A549 (cell line): ENCODE data around the gene ZC3H12D. TPM values are rescaled to one million over a fixed set of nuclear protein-coding genes. Genes with fewer than 3 reads are reported as not detected.

Experiments used
- ATAC-seq, 2 experiments: fragments of 200-7000 bp in 1 of 2; fragments of >200 bp in 1 of 2; cut with Nextera tagmentation in 1 of 2; cut with Tn5 transposase in 1 of 2; 3 replicates each; pipeline versions ENCODE4 v1.8.0 to v1.9.1; 2018 to 2020; ENCODE audit warnings: mild to moderate bottlenecking in 1 of 2, moderate library complexity in 1 of 2
- CTCF ChIA-PET: fragments of 300-600 bp; sonication (Branson Sonifier 250); formaldehyde crosslinking; extraction: SDS; loops from one replicate; lab custom pipeline; 2021; ENCODE audit warnings: antibody characterized with exemption, inconsistent platforms; lab: Yijun Ruan, JAX
- POLR2A ChIA-PET: fragments of 350-600 bp; formaldehyde crosslinking; extraction: SDS; loops from one replicate; lab custom pipeline; 2021; ENCODE audit warnings: antibody characterized with exemption, inconsistent platforms; lab: Yijun Ruan, JAX
- DNase-seq, 2 experiments: peaks; one replicate each; pipeline versions ENCODE4 v3.0.0 to v3.0.0-alpha.2; 2011 to 2016; ENCODE audit warnings: low read depth in 1 of 2, low spot score in 1 of 2
- FAIRE-seq: peaks from 2 replicates; lab custom pipeline; 2011; peaks lifted over from hg19 to GRCh38; lab: Jason Lieb, UNC
- H3K27ac ChIP-seq, 2 experiments: fragments of >200 bp; sonication (Bioruptor Twin); formaldehyde crosslinking; 3 replicates each; pipeline ENCODE4 v1.5.1; 2016 to 2017
- H3K4me1 ChIP-seq: fragments of >200 bp; sonication (Bioruptor Twin); formaldehyde crosslinking; 3 replicates; pipeline ENCODE4 v1.6.1; 2016
- H3K4me2 ChIP-seq: fragments of >200 bp; sonication (Bioruptor Twin); formaldehyde crosslinking; 3 replicates; pipeline ENCODE4 v1.6.1; 2016
- H3K4me3 ChIP-seq: fragments of >200 bp; sonication (Bioruptor Twin); formaldehyde crosslinking; 3 replicates; pipeline ENCODE4 v1.5.1; 2016
- H3K9me3 ChIP-seq: fragments of >200 bp; sonication (Bioruptor Twin); formaldehyde crosslinking; 3 replicates; pipeline ENCODE4 v1.6.1; 2016
- ATOH8 ChIP-seq: fragments of 250-450 bp; sonication (Bioruptor Pico); IDR thresholded peaks from 2 replicates; pipeline ENCODE4 v1.5.0; 2020; ENCODE audit warnings: low read depth, mild to moderate bottlenecking, moderate library complexity
- CBX8 ChIP-seq: fragments of 200-600 bp; sonication (generic); IDR thresholded peaks from 2 replicates; pipeline ENCODE4 v1.6.1; 2016
- CEBPB ChIP-seq, 2 experiments: fragments of >200 bp in 1 of 2; sonication (Bioruptor Twin) in 1 of 2; formaldehyde crosslinking in 1 of 2; IDR thresholded peaks; 2 replicates each; pipeline ENCODE4 v1.6.1; 2012 to 2016
- CHD4 ChIP-seq: fragments of 200-600 bp; sonication (generic); IDR thresholded peaks from 2 replicates; pipeline ENCODE4 v1.6.1; 2016; ENCODE audit warnings: antibody characterized with exemption, mild to moderate bottlenecking, borderline replicate concordance
- ELK1 ChIP-seq: fragments of 150-350 bp; IDR thresholded peaks from 2 replicates; pipeline ENCODE4 v1.6.1; 2014; ENCODE audit warnings: low read depth, mild to moderate bottlenecking, low read length
- EP300 ChIP-seq, 2 experiments: fragments of >200 bp; sonication (Bioruptor Twin); formaldehyde crosslinking; IDR thresholded peaks; 2 replicates in 1 of 2; 3 replicates in 1 of 2; pipeline ENCODE4 v1.6.1; 2016 to 2017
- FOSB ChIP-seq: fragments of 250-450 bp; sonication (Bioruptor Pico); IDR thresholded peaks from 2 replicates; pipeline ENCODE4 v1.5.0; 2020; ENCODE audit warnings: mild to moderate bottlenecking, moderate library complexity
- FOSL2 ChIP-seq, 2 experiments: fragments of 450-650 bp in 1 of 2; fragments of >200 bp in 1 of 2; sonication (Bioruptor Twin) in 1 of 2; formaldehyde crosslinking; IDR thresholded peaks; 2 replicates each; pipeline versions ENCODE4 v1.5.0 to v1.6.1; 2016 to 2020; ENCODE audit warnings: mild to moderate bottlenecking in 1 of 2, moderate library complexity in 1 of 2
- FOXS1 ChIP-seq: fragments of 250-450 bp; sonication (Bioruptor Pico); IDR thresholded peaks from 2 replicates; pipeline ENCODE4 v1.5.0; 2020; ENCODE audit warnings: mild to moderate bottlenecking, moderate library complexity
- HEYL ChIP-seq: fragments of 250-450 bp; sonication (Bioruptor Pico); IDR thresholded peaks from 2 replicates; pipeline ENCODE4 v1.8.0; 2021; ENCODE audit warnings: mild to moderate bottlenecking, moderate library complexity
- HOXA7 ChIP-seq: fragments of 250-450 bp; sonication (Bioruptor Pico); IDR thresholded peaks from 2 replicates; pipeline ENCODE4 v1.5.0; 2020; ENCODE audit warnings: mild to moderate bottlenecking, moderate library complexity
- JUN ChIP-seq, 2 experiments: fragments of >200 bp; sonication (Bioruptor Twin); formaldehyde crosslinking; IDR thresholded peaks; 2 replicates in 1 of 2; 3 replicates in 1 of 2; pipeline ENCODE4 v1.6.1; 2016 to 2017
- MAFK ChIP-seq: fragments of 450-650 bp; IDR thresholded peaks from 2 replicates; pipeline ENCODE4 v1.6.1; 2014; ENCODE audit not compliant: partially characterized antibody
- MYC ChIP-seq: IDR thresholded peaks from 2 replicates; pipeline ENCODE4 v1.6.1; 2012; ENCODE audit warnings: mild to moderate bottlenecking, inconsistent platforms, low read length, improper control_type of control experiment, borderline replicate concordance
- NFE2L2 ChIP-seq: fragments of 150-350 bp; conservative IDR thresholded peaks from 2 replicates; pipeline ENCODE4 v1.6.1; 2014; ENCODE audit warnings: low read length
- POLR2A ChIP-seq: IDR thresholded peaks from 2 replicates; pipeline ENCODE4 v1.6.1; 2012; ENCODE audit warnings: mild to moderate bottlenecking, low read length
- POLR2AphosphoS2 ChIP-seq: conservative IDR thresholded peaks from 2 replicates; pipeline ENCODE4 v1.6.1; 2012; ENCODE audit warnings: low read length, improper control_type of control experiment, inconsistent platforms
- RARB ChIP-seq: fragments of 250-450 bp; sonication (Bioruptor Pico); IDR thresholded peaks from 2 replicates; pipeline ENCODE4 v1.8.0; 2021; ENCODE audit warnings: mild to moderate bottlenecking, moderate library complexity
- RCOR1 ChIP-seq: fragments of 150-350 bp; IDR thresholded peaks from 2 replicates; pipeline ENCODE4 v1.6.1; 2014; ENCODE audit warnings: antibody characterized with exemption, low read length, low read depth
- RNF2 ChIP-seq: fragments of 200-600 bp; sonication (generic); IDR thresholded peaks from 2 replicates; pipeline ENCODE4 v1.6.1; 2016; ENCODE audit warnings: low read depth, mild to moderate bottlenecking, antibody characterized with exemption, moderate library complexity, borderline replicate concordance
- SMC3 ChIP-seq: fragments of >200 bp; sonication (Bioruptor Twin); formaldehyde crosslinking; IDR thresholded peaks from 3 replicates; pipeline ENCODE4 v1.6.1; 2018; ENCODE audit warnings: inconsistent platforms
- SREBF2 ChIP-seq: fragments of 450-650 bp; IDR thresholded peaks from 2 replicates; pipeline ENCODE4 v1.6.1; 2014; ENCODE audit warnings: mild to moderate bottlenecking, moderate library complexity
- TP53 ChIP-seq: fragments of 250-450 bp; sonication (Bioruptor Pico); IDR thresholded peaks from 2 replicates; pipeline ENCODE4 v1.5.0; 2021; ENCODE audit warnings: mild to moderate bottlenecking, moderate library complexity
- ZNF302 ChIP-seq: fragments of 250-450 bp; sonication (Bioruptor Pico); IDR thresholded peaks from 2 replicates; pipeline ENCODE4 v1.9.0; 2021; ENCODE audit warnings: inconsistent platforms, mild to moderate bottlenecking, moderate library complexity
- WGBS: methylation state at CpG from one replicate; pipeline ENCODE4 v1.1.6; 2017; ENCODE audit errors: missing lambda C conversion rate; 5-methylcytosine and 5-hydroxymethylcytosine counted together
- polyA plus RNA-seq, 4 experiments: library from polyadenylated mRNA; depleted of rRNA in 3 of 4; stranded (reverse); fragments of >200 nt; fragmentation: RNase III in 1 of 4; extraction: RNeasy Plus Mini Kit Qiagen cat#74134 plus additional on column Dnase treatment in 1 of 4; gene quantifications; 2 replicates in 3 of 4; 3 replicates in 1 of 4; pipeline ENCODE4 v1.2.3, GENCODE V29; 2011 to 2017
- TF ChIP-seq, protein P1 (sequence below): IDR thresholded peaks from 2 replicates; pipeline ENCODE4 v1.6.1; 2012; ENCODE audit warnings: low read depth, borderline replicate concordance
- TF ChIP-seq, protein P2 (sequence below): IDR thresholded peaks from 2 replicates; pipeline ENCODE4 v1.6.1; 2012
- TF ChIP-seq, protein P3 (sequence below): fragments of >200 bp; sonication (Bioruptor Twin); formaldehyde crosslinking; IDR thresholded peaks from 2 replicates; pipeline ENCODE4 v1.6.1; 2016

ZC3H12D gene
- polyA plus RNA-seq, 2 of the 4 experiments (the other 2 are of a cell fraction) = 0.04 to 0.12 TPM

- POLR2A ChIA-PET = no interaction called here
- CTCF ChIA-PET = interaction anchor here (1.8 kb wide), 1 partner anchor 17 kb away, joined by 5 read pairs; no protein-coding TSS in a partner anchor
- TF ChIP-seq CBX8 = no peak
- TF ChIP-seq ATOH8 (CRISPR knock-in tag) = no peak
- TF ChIP-seq SREBF2 = no peak
- TF ChIP-seq HEYL = no peak
- no peak for TF ChIP-seq FOSL2 (IDR thresholded peaks at IDR 0.05)
- no peak for TF ChIP-seq FOSL2 (CRISPR knock-in tag; IDR thresholded peaks at IDR 0.05)
- TF ChIP-seq, protein P1, sequence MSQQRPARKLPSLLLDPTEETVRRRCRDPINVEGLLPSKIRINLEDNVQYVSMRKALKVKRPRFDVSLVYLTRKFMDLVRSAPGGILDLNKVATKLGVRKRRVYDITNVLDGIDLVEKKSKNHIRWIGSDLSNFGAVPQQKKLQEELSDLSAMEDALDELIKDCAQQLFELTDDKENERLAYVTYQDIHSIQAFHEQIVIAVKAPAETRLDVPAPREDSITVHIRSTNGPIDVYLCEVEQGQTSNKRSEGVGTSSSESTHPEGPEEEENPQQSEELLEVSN = no peak
- TF ChIP-seq POLR2A = no peak
- TF ChIP-seq NFE2L2 = no peak
- TF ChIP-seq RCOR1 = no peak
- TF ChIP-seq RNF2 = no peak
- TF ChIP-seq ELK1 = no peak
- no peak for TF ChIP-seq MAFK
- no peak overlapping the region for H3K4me2 ChIP-seq
- H3K9me3 ChIP-seq = no peaks in the 10 kb centered on the region
- FAIRE-seq (no peak), DNase-seq (no peak), ATAC-seq (no peak)
- H3K4me3 ChIP-seq = no peak overlapping the region
- H3K27ac ChIP-seq = no peak overlapping the region
- H3K4me1 ChIP-seq = no peaks in the 10 kb centered on the region
- WGBS = 93% methylated on average over 4 of the region's 4 CpGs
Observed at GRCh38 chr6:149414821-149415220, 70.0 kb downstream of the ZC3H12D start.

- no peak overlapping the region for H3K4me3 ChIP-seq
- H3K4me1 ChIP-seq = no peaks in the 10 kb centered on the region
- ChIA-PET POLR2A (no interaction called here), CTCF (interaction anchor here (1.8 kb wide), 1 partner anchor 18 kb away, joined by 5 read pairs; no protein-coding TSS in a partner anchor)
- no peak for ATAC-seq
- WGBS = 92% methylated on average over 4 of the region's 4 CpGs
- no peaks in the 10 kb centered on the region for H3K9me3 ChIP-seq
- no peak for TF ChIP-seq CEBPB (IDR thresholded peaks at IDR 0.05)
- no peak overlapping the region for H3K4me2 ChIP-seq
- H3K27ac ChIP-seq = no peak overlapping the region
- no peak for DNase-seq
- no peak for FAIRE-seq
Observed at GRCh38 chr6:149414009-149414408, 70.8 kb downstream of the ZC3H12D start.

GRCh38 chr6:149410557-149410956 is 74.3 kb downstream of the ZC3H12D start:
- no peaks in the 10 kb centered on the region for H3K9me3 ChIP-seq
- H3K4me3 ChIP-seq = no peak overlapping the region
- ATAC-seq = no peak
- no peak for FAIRE-seq
- TF ChIP-seq TP53 (CRISPR knock-in tag) = no peak
- no peak for TF ChIP-seq POLR2AphosphoS2
- no peak for TF ChIP-seq MYC
- no peak for TF ChIP-seq RNF2
- no peak for TF ChIP-seq EP300 (IDR thresholded peaks at IDR 0.05)
- TF ChIP-seq, protein P2, sequence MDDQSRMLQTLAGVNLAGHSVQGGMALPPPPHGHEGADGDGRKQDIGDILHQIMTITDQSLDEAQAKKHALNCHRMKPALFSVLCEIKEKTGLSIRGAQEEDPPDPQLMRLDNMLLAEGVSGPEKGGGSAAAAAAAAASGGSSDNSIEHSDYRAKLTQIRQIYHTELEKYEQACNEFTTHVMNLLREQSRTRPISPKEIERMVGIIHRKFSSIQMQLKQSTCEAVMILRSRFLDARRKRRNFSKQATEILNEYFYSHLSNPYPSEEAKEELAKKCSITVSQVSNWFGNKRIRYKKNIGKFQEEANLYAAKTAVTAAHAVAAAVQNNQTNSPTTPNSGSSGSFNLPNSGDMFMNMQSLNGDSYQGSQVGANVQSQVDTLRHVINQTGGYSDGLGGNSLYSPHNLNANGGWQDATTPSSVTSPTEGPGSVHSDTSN = no peak
- TF ChIP-seq HOXA7 = no peak
- no peak for TF ChIP-seq RARB (CRISPR knock-in tag)
- TF ChIP-seq RCOR1 = no peak
- TF ChIP-seq FOSB = no peak
- no peak for TF ChIP-seq JUN (IDR thresholded peaks at IDR 0.05)
- TF ChIP-seq SMC3 = no peak
- no peak for TF ChIP-seq FOXS1
- TF ChIP-seq CBX8 = no peak
- TF ChIP-seq ELK1 = no peak
- TF ChIP-seq ZNF302 (CRISPR knock-in tag) = no peak
- TF ChIP-seq CHD4 = no peak
- TF ChIP-seq, protein P3, sequence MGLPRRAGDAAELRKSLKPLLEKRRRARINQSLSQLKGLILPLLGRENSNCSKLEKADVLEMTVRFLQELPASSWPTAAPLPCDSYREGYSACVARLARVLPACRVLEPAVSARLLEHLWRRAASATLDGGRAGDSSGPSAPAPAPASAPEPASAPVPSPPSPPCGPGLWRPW = no peak
- POLR2A ChIA-PET = no interaction called here
- CTCF ChIA-PET = interaction anchor here (0.9 to 2.6 kb wide), 3 partner anchors 15 to 76 kb away, joined by 3 to 10 read pairs (median 3); no protein-coding TSS in a partner anchor
- no peak overlapping the region for H3K4me2 ChIP-seq
- peaks cover 8% of the 10 kb centered on the region; the same call in 2 of the 3 replicates for H3K4me1 ChIP-seq
- no peak overlapping the region for H3K27ac ChIP-seq
- no peak for DNase-seq
